CD1c-positive myeloid dendritic cell (primary cell): Measurements from ENCODE around the gene GALNT5.
"Not testable (repeated sequence)": the region's sequence is repeated elsewhere in the genome, so short reads cannot be mapped to it uniquely, and the experiment has no call there.

Experiments used
- DNase-seq: peaks from one replicate; pipeline ENCODE4 v3.0.0-alpha.2; 2016; ENCODE audit errors: extremely low spot score

The GALNT5 gene, protein sequence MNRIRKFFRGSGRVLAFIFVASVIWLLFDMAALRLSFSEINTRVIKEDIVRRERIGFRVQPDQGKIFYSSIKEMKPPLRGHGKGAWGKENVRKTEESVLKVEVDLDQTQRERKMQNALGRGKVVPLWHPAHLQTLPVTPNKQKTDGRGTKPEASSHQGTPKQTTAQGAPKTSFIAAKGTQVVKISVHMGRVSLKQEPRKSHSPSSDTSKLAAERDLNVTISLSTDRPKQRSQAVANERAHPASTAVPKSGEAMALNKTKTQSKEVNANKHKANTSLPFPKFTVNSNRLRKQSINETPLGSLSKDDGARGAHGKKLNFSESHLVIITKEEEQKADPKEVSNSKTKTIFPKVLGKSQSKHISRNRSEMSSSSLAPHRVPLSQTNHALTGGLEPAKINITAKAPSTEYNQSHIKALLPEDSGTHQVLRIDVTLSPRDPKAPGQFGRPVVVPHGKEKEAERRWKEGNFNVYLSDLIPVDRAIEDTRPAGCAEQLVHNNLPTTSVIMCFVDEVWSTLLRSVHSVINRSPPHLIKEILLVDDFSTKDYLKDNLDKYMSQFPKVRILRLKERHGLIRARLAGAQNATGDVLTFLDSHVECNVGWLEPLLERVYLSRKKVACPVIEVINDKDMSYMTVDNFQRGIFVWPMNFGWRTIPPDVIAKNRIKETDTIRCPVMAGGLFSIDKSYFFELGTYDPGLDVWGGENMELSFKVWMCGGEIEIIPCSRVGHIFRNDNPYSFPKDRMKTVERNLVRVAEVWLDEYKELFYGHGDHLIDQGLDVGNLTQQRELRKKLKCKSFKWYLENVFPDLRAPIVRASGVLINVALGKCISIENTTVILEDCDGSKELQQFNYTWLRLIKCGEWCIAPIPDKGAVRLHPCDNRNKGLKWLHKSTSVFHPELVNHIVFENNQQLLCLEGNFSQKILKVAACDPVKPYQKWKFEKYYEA

DNA sequence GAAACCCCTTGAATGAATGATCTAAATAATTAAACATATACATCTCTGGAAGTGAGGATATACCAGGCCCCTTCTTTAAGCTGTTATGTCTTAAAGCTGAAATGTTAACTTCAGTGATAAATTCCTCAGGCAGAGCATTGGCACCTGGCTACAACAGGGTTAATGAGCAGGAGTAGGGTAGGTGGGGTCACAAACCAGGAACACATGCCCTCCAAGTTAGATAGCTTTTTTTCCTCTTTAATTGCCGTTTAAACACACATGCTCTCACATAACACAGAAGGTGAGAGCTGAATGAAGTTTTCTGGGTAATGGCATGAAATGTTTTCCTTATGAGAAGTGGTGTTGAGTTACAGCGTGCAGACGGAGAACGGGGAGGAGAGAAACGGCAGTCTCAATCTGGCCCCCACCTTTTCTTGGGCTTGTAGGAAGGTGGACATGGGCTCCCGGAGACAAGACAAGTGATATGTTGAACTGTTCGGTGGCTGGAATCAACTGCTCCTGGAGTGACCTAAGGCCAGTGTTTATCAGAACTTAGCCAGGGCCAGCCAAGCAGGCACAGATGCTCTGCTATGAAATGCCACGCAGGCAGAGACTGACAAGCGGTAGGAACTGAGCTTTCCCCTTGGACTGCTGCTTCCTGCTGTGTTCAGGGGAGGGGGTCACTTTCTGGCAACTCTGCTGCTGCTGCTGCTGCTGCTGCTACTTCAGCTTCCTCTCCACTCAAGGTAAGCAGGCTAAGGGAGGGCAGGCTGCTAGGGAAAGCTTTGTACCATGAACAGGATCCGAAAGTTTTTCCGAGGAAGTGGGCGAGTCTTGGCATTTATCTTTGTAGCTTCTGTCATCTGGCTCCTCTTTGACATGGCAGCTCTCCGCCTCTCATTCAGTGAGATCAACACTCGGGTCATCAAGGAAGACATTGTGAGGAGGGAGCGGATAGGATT lies at the start of gene GALNT5:
Gene GALNT5, plus strand, starts transcription at position 394 of the 941 bp plus-strand sequence. Its CDS starts 378 bp downstream, at position 772.
- DNase-seq: peak; percentile 28

DNA sequence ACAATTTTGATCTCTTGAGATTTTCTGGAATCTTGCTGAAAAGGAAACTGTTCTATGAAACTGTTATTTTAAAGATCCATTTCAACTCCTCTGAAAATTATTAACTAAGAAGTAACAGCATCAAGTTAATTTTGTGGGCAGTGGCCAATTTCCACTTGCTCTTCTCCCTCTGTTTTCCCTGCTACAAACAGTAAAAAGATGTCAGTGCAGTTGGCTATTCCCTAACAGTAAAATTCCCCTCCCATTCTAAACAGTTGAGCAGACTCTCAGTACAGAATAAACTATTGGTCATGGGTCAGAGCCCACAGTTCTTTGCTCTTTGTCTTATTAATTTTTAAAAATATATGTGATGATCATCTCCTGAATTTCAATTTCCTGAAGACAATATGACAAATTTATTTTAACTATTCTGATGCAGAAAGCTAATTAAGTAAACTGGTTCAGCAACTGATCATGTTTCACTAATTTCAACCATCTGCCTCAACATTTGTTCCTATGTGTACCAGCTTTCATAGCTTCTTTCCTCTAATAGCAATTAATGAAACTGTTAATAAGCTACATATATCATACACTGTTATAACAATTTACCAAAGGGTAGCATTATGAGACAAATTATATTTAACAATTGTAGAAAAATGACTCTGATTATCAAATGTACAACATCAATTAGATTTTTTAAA lies 41.1 kb upstream of the GALNT5 start:
- no peak for DNase-seq

DNA sequence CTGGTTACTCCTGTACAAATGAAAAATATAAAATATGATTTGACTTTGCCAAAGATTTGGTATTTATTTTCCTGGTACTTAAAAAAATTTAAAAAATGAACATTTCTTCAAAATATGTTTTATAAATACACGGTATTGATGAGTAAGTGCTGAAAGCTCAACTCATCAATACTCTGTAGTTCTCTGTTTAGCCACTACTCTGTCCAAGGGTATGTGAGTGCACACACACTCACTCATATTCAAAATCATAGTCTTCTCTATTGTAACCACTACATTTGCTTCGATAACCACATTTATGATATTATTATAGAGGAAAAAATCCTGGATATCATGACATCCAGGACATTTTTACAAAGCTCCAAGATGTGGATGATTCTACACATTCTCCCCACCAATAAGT lies 40.1 kb upstream of the GALNT5 start:
- no peak for DNase-seq

DNA sequence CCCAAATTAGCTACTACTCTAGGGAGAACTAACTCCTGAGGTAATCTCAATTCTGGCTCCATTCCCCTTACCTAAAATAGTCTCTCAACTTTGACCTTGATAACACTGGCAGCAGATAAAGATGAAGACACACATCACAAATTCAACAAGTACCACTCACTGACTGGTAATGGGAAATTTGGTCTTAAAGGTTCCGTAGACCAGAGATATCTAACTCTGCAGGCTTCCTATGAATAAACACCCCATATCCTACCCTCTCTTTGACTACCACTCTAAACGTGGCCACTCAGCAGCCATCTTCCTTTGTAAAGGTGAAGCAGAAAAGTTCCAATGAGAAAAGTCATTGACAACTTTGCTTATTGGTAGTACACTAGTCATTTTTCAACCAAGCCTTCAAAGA lies 38.6 kb upstream of the GALNT5 start:
- no peak for DNase-seq

DNA sequence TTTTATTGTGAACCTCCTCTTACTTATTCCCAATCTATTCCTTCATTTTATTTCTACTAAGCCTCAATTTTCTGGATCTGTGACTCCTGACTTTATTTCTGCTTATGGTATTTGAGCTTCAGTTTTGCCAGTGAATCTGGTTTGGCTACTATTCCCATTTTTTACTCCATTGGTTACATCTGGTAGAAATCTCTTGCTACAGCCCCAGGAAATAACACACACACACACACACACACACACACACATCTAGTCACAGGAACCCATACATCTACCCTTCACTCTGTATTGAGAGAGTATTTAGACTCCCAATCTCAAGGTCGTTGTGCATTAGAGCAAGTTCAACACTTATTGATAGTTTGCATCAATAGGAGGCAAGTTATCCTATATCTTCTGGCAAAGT lies 37.0 kb upstream of the GALNT5 start:
- no peak for DNase-seq

DNA sequence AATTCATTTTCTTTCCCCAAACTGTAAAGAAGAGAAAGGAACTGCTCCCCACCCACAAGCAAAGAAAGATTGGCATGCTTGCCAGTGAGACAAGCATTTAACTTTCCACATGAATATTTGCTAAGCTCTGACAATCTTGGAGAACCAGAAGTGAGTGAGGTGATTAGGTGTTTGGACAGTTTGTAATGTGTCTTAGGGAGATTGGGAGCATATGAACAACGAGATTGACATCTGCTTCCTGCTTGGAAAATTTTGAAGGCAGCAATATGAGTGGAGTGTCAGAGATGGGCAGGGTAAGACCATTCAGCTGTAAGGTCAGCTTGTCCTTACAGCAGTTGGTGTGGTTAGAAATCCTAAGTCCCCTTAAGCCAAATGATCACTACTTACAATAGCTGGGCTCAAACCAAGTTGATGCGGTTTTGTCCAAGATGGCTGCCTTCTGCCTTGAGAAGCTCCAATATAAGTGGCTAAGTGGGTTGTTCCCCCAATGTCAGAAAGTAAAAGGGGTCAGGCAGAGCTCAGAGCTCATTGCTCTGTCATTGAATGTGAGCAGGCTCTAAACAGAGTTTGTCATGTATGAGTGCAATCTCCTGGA lies 36.0 kb upstream of the GALNT5 start:
- no peak for DNase-seq

DNA sequence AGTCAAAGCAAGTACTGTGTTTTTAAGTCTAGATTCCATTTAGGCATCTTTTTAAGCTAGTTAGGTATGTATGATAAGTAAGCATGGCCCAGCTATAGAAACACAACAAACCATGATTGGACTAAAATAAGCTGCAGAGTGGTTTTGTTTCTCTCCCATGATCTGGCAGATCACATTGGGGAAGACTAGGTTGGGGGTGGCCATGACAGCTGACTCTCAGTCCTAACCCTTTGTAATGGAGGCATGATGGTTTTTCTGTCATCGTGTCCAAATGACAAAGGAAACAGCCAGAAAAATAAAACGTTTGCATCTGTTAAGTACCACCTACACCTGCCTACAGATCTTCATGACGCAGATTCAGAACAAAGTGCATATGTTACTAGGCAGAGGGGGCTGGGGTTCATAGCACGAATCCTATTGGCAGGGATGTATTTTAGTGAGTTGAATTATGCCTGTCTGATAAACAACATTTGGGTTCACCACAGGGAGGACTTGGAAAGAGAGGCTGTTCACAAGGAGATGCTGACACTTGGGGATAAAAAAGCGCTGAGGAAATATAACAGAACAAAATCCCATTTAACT lies 33.8 kb upstream of the GALNT5 start:
- DNase-seq: no peak

DNA sequence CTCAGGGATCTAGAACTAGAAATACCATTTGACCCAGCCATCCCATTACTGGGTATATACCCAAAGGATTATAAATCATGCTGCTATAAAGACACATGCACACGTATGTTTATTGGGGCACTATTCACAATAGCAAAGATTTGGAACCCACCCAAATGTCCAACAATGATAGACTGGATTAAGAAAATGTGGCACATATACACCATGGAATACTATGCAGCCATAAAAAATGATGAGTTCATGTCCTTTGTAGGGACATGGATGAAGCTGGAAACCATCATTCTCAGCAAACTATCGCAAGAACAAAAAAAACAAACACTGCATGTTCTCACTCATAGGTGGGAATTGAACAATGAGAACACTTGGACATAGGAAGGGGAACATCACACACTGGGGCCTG lies 33.1 kb upstream of the GALNT5 start:
- DNase-seq: not testable (repeated sequence)

DNA sequence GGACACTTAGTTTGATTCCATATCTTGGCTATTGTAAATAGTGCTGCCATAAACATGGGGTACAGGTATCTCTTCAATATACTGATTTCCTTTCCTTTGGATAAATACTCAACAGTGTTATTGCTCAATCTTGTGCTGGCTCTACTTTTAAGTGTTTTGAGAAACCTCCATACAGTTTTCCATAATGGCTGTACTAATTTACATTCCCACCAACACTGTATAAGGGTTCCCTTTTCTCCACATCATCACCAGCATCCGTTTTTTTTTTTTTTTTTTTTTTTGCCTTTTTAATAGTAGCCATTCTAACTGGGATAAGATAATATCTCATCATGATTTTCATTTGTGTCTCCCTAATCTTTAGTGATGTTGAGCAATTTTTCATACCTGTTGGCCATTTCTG lies 29.9 kb upstream of the GALNT5 start:
- DNase-seq: no peak

DNA sequence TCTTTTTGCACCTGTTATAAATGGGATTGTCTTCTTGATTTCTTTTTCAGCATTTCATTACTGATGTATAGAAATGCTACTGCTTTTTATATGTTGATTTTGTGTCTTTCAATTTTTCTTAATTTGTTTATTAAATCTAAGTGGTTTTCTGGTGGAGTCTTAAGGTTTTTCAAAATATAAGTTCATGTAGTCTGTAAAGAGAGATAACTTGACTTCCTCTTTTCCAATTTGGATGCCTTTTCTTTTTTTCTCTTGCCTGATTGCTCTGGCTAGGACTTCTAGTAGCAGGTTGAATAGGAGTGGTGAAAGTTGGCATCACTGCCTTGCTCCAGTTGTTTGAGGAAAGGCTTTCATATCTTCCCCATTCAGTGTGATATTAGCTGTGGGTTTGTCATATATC lies 28.6 kb upstream of the GALNT5 start:
- DNase-seq: no peak

DNA sequence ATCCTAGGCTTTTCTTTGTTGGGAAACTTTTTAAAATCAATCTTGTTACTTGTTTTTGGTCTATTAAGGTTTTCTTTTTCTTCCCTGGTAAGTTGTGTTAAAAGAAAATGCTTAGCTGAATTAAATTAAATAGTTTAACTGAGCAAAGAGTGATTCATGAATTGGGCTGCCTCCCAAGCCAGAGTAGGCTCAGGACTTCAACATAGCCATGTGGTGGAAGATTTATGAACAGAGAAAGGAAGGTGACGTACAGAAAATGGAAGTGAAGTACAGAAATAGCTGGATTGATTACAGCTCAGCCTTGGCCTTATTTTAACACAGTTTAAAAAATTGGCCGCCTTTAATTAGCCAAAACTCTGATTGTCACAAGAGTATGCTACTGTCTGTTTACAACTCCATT lies 27.9 kb upstream of the GALNT5 start:
- DNase-seq: no peak

DNA sequence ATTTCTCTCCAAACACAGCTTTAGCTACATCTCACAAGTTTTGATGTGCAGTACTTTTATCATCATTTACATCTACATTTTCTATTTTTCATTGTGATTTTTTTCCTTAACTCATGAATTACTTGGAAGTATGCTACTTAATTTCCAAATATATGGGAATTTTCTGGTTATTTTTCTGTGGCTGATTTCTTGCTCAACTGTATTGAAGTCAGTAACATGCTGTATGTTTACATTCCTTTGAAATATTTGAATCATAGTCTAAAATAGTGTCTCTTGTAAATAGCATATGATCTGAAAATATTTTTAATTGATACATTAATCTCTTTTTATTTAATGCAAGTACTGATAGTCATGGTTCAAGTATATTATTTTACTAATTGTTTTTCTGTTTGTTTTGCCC lies 26.0 kb upstream of the GALNT5 start:
- DNase-seq: no peak

DNA sequence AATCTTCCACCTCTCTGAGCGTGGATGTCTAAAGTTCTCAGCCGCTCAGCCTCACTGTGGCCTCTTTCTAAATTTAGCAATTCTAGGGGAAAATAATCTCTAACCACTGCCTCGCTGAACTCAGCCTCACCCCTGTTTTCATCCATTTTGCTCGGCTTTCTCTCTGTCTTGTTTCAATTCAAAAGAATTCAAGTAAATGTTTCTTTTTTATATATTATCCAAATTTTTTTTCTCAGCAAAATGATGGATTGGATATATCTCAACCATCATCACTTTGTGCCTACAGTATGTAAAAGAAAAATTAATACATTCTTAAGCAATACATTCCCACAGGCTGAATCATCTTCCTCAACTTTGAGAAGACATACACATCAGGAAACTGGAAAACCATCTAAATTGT lies 24.0 kb upstream of the GALNT5 start:
- no peak for DNase-seq

DNA sequence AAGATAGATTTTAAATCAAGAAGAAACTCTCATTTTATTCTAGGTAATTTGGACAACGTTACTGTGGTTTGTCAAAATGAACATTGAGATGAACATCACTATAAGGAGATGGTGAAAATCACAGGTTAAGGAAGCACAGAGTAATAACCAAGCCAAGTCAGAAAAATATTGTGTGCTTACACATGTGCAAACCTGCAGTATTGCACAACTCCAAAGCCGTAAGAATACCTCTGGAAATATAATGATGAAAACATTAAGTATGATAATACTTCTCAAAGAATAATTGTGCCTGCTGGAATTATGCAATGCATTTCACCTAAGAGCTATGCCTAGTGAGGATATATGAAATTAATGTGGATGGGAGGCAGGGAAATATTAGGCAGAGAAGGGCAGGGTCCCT lies 21.1 kb upstream of the GALNT5 start:
- DNase-seq: no peak

DNA sequence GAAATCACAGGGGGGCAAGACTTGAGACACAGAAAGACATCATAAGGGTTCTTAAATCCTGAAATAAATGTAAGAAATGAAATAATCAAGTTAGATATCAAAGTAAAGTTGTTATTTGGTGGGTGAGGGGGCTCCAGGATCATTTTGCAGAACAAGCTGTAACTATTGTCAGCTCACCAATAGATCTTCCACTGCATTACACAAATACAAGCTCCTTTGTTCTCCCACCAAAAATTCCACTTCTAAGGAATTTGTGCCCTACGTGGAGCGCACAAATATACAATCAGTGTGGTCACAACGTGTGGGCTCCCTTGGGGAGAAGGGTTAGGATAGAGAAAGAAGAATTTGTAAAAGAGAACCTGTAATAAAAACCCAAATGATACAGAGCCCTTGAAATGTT lies 19.2 kb upstream of the GALNT5 start:
- DNase-seq: no peak

DNA sequence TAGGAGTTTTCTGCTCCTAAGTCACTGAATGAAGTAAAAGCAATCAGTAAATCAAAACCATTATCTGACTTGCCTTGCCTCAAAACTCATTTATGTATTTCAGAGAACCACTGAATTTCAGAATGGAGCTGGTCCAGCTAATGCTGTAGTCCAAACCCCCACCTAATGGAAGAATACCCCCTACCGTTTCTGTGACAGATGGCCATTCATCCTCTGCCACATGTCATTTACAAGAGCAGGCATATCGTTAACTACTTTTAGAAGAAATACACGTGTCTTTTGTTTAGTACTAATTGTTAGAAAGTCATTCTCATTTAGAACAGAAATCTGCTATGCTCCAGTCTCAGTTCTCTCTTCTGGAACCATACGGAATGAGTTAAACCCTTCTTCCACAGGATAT lies 12.8 kb upstream of the GALNT5 start:
- DNase-seq: no peak

DNA sequence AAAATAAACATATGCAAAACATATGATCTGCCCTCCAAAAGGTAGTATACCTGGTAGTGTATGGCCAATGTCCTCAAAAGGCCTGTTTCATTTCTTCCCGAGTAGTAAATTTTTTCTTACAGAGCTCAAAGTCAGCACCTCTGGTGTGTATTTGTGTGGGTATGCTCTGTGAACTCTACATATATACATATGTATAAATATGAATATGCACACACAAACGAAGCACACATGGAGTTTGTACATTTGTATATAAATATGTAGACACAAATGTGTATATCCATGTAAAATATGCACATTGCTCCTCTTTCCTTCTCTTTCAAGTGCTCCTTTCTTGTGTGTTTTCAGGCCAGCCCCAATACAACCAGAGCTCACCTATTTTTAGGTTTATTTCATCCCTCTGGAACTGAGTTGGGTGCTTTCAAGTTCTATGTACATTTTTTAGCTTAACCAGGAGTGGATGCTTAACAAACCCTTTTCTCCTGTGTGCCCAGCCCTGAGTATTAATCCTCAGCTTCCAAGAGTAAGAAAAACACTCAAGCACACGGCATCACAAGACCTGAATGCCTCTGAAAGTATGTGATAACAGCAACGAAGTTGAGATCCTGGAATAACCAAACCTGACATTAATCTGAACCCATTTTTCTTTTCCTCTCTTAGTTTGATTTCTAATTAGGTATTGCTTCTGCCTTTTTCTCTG lies 12.2 kb upstream of the GALNT5 start:
- DNase-seq: no peak

DNA sequence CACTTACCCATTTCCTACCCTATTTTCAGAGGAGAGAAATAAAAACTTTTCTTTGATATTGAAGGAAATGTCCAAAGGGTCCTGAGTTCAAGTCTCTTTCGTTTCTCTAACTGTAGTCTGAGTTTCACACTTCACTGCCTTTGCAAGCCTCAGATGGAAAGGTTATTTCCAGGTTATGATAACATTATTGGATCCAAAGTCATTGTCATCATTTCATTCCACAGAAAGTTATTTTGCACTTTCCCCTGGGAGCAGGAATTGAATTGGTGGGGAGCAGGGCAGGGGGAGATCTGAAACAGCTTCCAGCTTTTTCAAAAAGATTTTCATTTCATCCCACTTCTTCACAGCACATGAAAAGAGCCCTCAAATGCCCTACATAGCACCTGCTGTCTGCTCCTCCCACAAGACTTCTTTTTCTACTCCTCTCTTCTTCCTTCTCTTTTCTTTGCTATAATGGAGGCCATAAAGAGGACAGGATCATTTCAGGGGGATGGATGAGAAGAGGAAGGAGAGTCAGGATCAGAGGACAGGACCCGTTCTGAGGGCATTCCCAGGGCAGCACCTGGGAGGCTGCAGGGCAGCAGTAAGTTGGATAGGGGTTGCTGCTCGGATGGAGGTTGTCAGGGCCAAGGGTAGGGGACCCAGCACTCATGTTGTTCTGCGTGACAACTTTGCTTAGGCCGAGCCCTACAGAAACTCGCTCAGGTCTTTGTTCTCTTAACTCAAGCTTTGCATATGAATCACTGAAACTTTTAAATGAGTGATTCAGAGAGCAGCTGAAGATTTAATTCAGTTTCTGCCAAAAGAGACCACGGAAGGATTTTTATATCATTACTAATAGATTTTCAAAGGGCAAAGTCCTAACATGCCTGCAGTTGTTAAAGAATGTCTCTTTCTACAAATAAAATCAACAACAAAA lies 11.4 kb upstream of the GALNT5 start:
- no peak for DNase-seq
